Endothelial cell of umbilical vein (primary cell): ENCODE measurements around the gene MT1E. TPM values are rescaled to one million over a fixed set of nuclear protein-coding genes. Genes with fewer than 3 reads are reported as not detected.

Experiments used
- BruUV-seq: library from RNA; stranded (reverse); fragments of 400-500 nt; replicated peaks from 2 replicates; lab custom pipeline; 2021; lab: Mats Ljungman, UMichigan
- CTCF ChIA-PET: fragments of 300-600, 350-600 bp; sonication (Branson Sonifier 250); formaldehyde crosslinking; loops from one replicate; lab custom pipeline; 2021; ENCODE audit warnings: antibody characterized with exemption, inconsistent platforms; lab: Charles Lee
- POLR2A ChIA-PET: fragments of 300-600, 350-600 bp; sonication (Branson Sonifier 250); formaldehyde crosslinking; loops from one replicate; lab custom pipeline; 2021; ENCODE audit warnings: antibody characterized with exemption, inconsistent platforms; lab: Charles Lee
- DNase-seq: peaks from one replicate; pipeline ENCODE4 v3.0.0-alpha.2; 2011; ENCODE audit warnings: low read depth, low spot score
- FAIRE-seq: peaks from 2 replicates; lab custom pipeline; 2011; peaks lifted over from hg19 to GRCh38; lab: Jason Lieb, UNC
- H2AFZ ChIP-seq: 2 replicates; pipeline ENCODE4 v1.6.0; 2012; ENCODE audit warnings: low read depth, low read length, control low read depth, inconsistent platforms
- H3K27ac ChIP-seq: 2 replicates; pipeline ENCODE4 v1.5.1; 2011; ENCODE audit warnings: low read depth, mild to moderate bottlenecking, control low read depth, low read length, moderate library complexity; ENCODE audit not compliant: insufficient read depth
- H3K27me3 ChIP-seq, 2 experiments: 2 replicates each; pipeline versions ENCODE4 v1.6.0 to v1.6.1; 2011; ENCODE audit warnings: low read length in 2 of 2, mixed read lengths in 1 of 2; ENCODE audit not compliant: control insufficient read depth in 2 of 2, insufficient read depth in 2 of 2
- H3K36me3 ChIP-seq, 2 experiments: 2 replicates in 1 of 2; 3 replicates in 1 of 2; pipeline ENCODE4 v1.5.1; 2011; ENCODE audit warnings: low read length in 2 of 2, mild to moderate bottlenecking in 1 of 2, moderate library complexity in 1 of 2; ENCODE audit not compliant: control insufficient read depth in 2 of 2, insufficient read depth in 2 of 2; ENCODE audit errors: extremely low read depth in 1 of 2
- H3K4me1 ChIP-seq: 3 replicates; pipeline ENCODE4 v1.5.1; 2011; ENCODE audit warnings: mild to moderate bottlenecking, low read length; ENCODE audit not compliant: control insufficient read depth, insufficient read depth; ENCODE audit errors: extremely low read depth
- H3K4me2 ChIP-seq: 2 replicates; pipeline ENCODE4 v1.6.1; 2011; ENCODE audit warnings: low read length, control low read depth, mixed read lengths; ENCODE audit not compliant: insufficient read depth
- H3K4me3 ChIP-seq, 3 experiments: fragments of 200-600 bp in 1 of 3; sonication (generic), shearing (Covaris generic) in 1 of 3; replicated peaks in 1 of 3; 2 replicates each; pipeline ENCODE4 v1.5.1; 2011 to 2016; ENCODE audit warnings: control low read depth in 3 of 3, low read length in 3 of 3, mild to moderate bottlenecking in 2 of 3, inconsistent platforms in 1 of 3, low read depth in 1 of 3, moderate library complexity in 1 of 3; ENCODE audit not compliant: insufficient read depth in 1 of 3
- H3K79me2 ChIP-seq: 2 replicates; pipeline ENCODE4 v1.6.0; 2012; ENCODE audit warnings: low read length, inconsistent platforms; ENCODE audit not compliant: control insufficient read depth, insufficient read depth
- H3K9ac ChIP-seq: replicated peaks from 2 replicates; pipeline ENCODE3; 2011; ENCODE audit warnings: low read length, control low read depth; ENCODE audit not compliant: insufficient read depth; ENCODE audit errors: extremely low read depth
- H3K9me1 ChIP-seq: replicated peaks from 3 replicates; pipeline ENCODE4 v1.6.0; 2011; ENCODE audit warnings: mild to moderate bottlenecking, low read length; ENCODE audit not compliant: control insufficient read depth, insufficient read depth; ENCODE audit errors: extremely low read depth
- H3K9me3 ChIP-seq: replicated peaks from 2 replicates; pipeline ENCODE4 v1.5.1; 2012; ENCODE audit warnings: low read length, inconsistent platforms; ENCODE audit not compliant: control insufficient read depth, insufficient read depth
- H4K20me1 ChIP-seq: replicated peaks from 2 replicates; pipeline ENCODE3; 2011; ENCODE audit warnings: mild to moderate bottlenecking, low read length; ENCODE audit not compliant: control insufficient read depth, insufficient read depth; ENCODE audit errors: extremely low read depth
- EZH2 ChIP-seq: IDR thresholded peaks from 2 replicates; pipeline ENCODE4 v1.6.1; 2012; ENCODE audit warnings: borderline replicate concordance, low read depth, mild to moderate bottlenecking, moderate library complexity, low read length, inconsistent platforms; ENCODE audit not compliant: severe bottlenecking
- FOS ChIP-seq: IDR thresholded peaks from 2 replicates; pipeline ENCODE4 v1.6.1; 2011; ENCODE audit warnings: mild to moderate bottlenecking, low read length, moderate library complexity, borderline replicate concordance; ENCODE audit not compliant: insufficient read depth
- GATA2 ChIP-seq: IDR thresholded peaks from 2 replicates; pipeline ENCODE4 v1.7.0; 2011; ENCODE audit warnings: low read depth, mild to moderate bottlenecking, moderate library complexity, mixed read lengths, low read length; ENCODE audit not compliant: insufficient read length, insufficient read depth
- JUN ChIP-seq: IDR thresholded peaks from 2 replicates; pipeline ENCODE4 v1.6.1; 2011; ENCODE audit warnings: borderline replicate concordance, low read depth; ENCODE audit not compliant: insufficient read length, insufficient read depth
- dilution Hi-C: fragments of 300-500 bp; cut with MboI; formaldehyde crosslinking; loops from one replicate; pipeline ENCODE4 v1.15.0; 2019; ENCODE audit warnings: low sequenced_read_pairs; ENCODE audit not compliant: extremely low pct_ligation_motif_present
- intact Hi-C: fragments of 100-400 bp; cut with micrococcal nuclease; formaldehyde crosslinking; loops from one replicate; pipeline ENCODE4 v1.10.0; 2022
- polyA plus RNA-seq, 4 experiments: library from polyadenylated mRNA; depleted of rRNA in 3 of 4; stranded (reverse) in 3 of 4; unstranded in 1 of 4; fragments of >200 nt; gene quantifications; 2 replicates each; pipeline versions ENCODE4 v1.2.1 to v1.2.3, GENCODE V29; 2011 to 2012; ENCODE audit warnings: missing spikeins in 1 of 4
- total RNA-seq: library from RNA; stranded (reverse); gene quantifications from 2 replicates; pipeline ENCODE4 v1.2.3, GENCODE V29; 2021
- TF ChIP-seq, protein P1 (sequence below), 2 donors: IDR thresholded peaks; 1 replicate in 1 of 2; 2 replicates in 1 of 2; pipeline ENCODE4 v1.5.1; 2011; ENCODE audit warnings: low read length in 2 of 2, mild to moderate bottlenecking in 2 of 2, moderate library complexity in 2 of 2, control low read depth in 1 of 2, inconsistent platforms in 1 of 2, low read depth in 1 of 2; ENCODE audit not compliant: insufficient read depth in 1 of 2; ENCODE audit errors: extremely low read depth in 1 of 2
- TF ChIP-seq, protein P2 (sequence below): IDR thresholded peaks from 2 replicates; pipeline ENCODE4 v1.6.1; 2011; ENCODE audit not compliant: insufficient read depth, insufficient read length

MT1E gene
- total and polyA plus RNA-seq, 2 donors (not counting 3 experiments of a cell fraction or from before 2014, with no cell fraction given), result 208 to 346 TPM

- no peak for DNase-seq
- dilution Hi-C loops, result no loop called here
- POLR2A ChIA-PET, result no interaction called here
These were observed 15.6 kb downstream of the MT1E start for GRCh38 chr16:56641166-56641565.

More at GRCh38 chr16:56641166-56641565, 15.6 kb downstream of the MT1E start:
- H3K27me3 ChIP-seq, result peaks cover 35 to 50% of the 10 kb centered on the region in 2 experiments
- no peak overlapping the region for H2AFZ ChIP-seq
- intact Hi-C loops, result no loop called here
- FAIRE-seq, result no peak
- CTCF ChIA-PET, result interaction anchor here (1.4 to 2.3 kb wide), 2 partner anchors 41 to 61 kb away, joined by 5 to 8 read pairs; no protein-coding TSS in a partner anchor
- H4K20me1 ChIP-seq, result no peaks in the 10 kb centered on the region
- H3K79me2 ChIP-seq, result no peaks in the 10 kb centered on the region
- no TSS peak for BruUV-seq
- no peaks in the 10 kb centered on the region for H3K9me1 ChIP-seq
- no peak overlapping the region for H3K9ac ChIP-seq
- TF ChIP-seq, protein P1, sequence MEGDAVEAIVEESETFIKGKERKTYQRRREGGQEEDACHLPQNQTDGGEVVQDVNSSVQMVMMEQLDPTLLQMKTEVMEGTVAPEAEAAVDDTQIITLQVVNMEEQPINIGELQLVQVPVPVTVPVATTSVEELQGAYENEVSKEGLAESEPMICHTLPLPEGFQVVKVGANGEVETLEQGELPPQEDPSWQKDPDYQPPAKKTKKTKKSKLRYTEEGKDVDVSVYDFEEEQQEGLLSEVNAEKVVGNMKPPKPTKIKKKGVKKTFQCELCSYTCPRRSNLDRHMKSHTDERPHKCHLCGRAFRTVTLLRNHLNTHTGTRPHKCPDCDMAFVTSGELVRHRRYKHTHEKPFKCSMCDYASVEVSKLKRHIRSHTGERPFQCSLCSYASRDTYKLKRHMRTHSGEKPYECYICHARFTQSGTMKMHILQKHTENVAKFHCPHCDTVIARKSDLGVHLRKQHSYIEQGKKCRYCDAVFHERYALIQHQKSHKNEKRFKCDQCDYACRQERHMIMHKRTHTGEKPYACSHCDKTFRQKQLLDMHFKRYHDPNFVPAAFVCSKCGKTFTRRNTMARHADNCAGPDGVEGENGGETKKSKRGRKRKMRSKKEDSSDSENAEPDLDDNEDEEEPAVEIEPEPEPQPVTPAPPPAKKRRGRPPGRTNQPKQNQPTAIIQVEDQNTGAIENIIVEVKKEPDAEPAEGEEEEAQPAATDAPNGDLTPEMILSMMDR (IDR thresholded peaks at IDR 0.05; ENCODE audit: extremely low read depth in 1 of 2, insufficient read depth in 1 of 2, low read depth in 1 of 2, low read length in 2 of 2), result no peak
- TF ChIP-seq, protein P2, sequence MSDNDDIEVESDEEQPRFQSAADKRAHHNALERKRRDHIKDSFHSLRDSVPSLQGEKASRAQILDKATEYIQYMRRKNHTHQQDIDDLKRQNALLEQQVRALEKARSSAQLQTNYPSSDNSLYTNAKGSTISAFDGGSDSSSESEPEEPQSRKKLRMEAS, result no peak
- no peak for TF ChIP-seq EZH2
- TF ChIP-seq GATA2, result no peak
- no peak for TF ChIP-seq JUN
- TF ChIP-seq FOS, result no peak
- H3K4me2 ChIP-seq, result no peak overlapping the region
- no peaks in the 10 kb centered on the region for H3K36me3 ChIP-seq
- peaks cover 10% of the 10 kb centered on the region for H3K4me1 ChIP-seq
- no peak overlapping the region for H3K27ac ChIP-seq
- no peak overlapping the region for H3K4me3 ChIP-seq
- no peaks in the 10 kb centered on the region for H3K9me3 ChIP-seq
